ENCODE data around the gene CPT1A. TPM values are rescaled to one million over a fixed set of nuclear protein-coding genes. Genes with fewer than 3 reads are reported as not detected.

CPT1A gene
- total RNA-seq, 4 donors from 2014 or later = 6.9 to 32.1 (median 12.9) TPM

GRCh38 chr11:68782711-68783110 is 59.0 kb downstream of the CPT1A start:
- no peak for TF ChIP-seq POLR2A (IDR thresholded peaks at IDR 0.05)
- ATAC-seq = no peak
- Histone ChIP-seq H3K27ac (no peak overlapping the region), H3K9me3 (no peaks in the 10 kb centered on the region), H3K4me3 (no peak overlapping the region), H3K27me3 (no peaks in the 10 kb centered on the region), H3K4me1 (no peaks in the 10 kb centered on the region), H3K36me3 (peaks cover 0 to 57% of the 10 kb centered on the region in 2 donors)
- DNase-seq = no peak
- intact Hi-C loops (cut with DNase I; ENCODE audit: low total_unique reads) = no loop called here
- in situ Hi-C loops (cut with MboI; ENCODE audit: low sequenced_read_pairs in 4 of 4) = no loop called here

GRCh38 chr11:68780829-68781228 is 60.9 kb downstream of the CPT1A start:
- Histone ChIP-seq H3K27ac (no peak overlapping the region), H3K9me3 (no peaks in the 10 kb centered on the region), H3K36me3 (peaks cover 0 to 75% of the 10 kb centered on the region in 2 donors), H3K4me3 (no peak overlapping the region), H3K27me3 (no peaks in the 10 kb centered on the region), H3K4me1 (no peaks in the 10 kb centered on the region)
- no peak for TF ChIP-seq POLR2A (IDR thresholded peaks at IDR 0.05)
- TF ChIP-seq, protein P1, sequence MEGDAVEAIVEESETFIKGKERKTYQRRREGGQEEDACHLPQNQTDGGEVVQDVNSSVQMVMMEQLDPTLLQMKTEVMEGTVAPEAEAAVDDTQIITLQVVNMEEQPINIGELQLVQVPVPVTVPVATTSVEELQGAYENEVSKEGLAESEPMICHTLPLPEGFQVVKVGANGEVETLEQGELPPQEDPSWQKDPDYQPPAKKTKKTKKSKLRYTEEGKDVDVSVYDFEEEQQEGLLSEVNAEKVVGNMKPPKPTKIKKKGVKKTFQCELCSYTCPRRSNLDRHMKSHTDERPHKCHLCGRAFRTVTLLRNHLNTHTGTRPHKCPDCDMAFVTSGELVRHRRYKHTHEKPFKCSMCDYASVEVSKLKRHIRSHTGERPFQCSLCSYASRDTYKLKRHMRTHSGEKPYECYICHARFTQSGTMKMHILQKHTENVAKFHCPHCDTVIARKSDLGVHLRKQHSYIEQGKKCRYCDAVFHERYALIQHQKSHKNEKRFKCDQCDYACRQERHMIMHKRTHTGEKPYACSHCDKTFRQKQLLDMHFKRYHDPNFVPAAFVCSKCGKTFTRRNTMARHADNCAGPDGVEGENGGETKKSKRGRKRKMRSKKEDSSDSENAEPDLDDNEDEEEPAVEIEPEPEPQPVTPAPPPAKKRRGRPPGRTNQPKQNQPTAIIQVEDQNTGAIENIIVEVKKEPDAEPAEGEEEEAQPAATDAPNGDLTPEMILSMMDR (IDR thresholded peaks at IDR 0.05 in 4 of 5, conservative IDR thresholded peaks at IDR 0.05 in 1 of 5) = no peak
- ATAC-seq = no peak
- intact Hi-C loops (cut with DNase I; ENCODE audit: low total_unique reads) (no loop called here), in situ Hi-C loops (cut with MboI; ENCODE audit: low sequenced_read_pairs in 4 of 4) (no loop called here)
- no peak for DNase-seq

DNA sequence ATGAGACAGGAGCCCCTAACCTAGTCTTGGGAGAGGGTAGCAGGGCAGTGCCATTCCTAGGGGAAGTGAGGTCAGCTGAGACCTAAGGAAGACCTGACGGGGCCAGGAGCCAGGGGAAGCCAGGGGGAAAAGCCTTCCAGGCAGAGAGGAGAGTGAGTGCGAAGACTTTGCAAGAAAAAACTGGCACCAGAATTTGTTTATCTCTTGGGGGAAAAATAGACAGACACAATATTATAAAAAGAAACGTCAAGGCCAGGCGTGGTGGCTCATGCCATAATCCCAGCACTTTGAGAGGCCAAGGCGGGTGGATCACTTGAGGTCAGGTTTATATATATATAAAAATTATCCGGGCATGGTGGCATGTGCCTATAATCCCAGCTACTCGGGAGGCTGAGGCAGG is 63.5 kb downstream of the CPT1A start:
- Histone ChIP-seq H3K27ac (no peak overlapping the region), H3K4me3 (no peak overlapping the region), H3K9me3 (no peaks in the 10 kb centered on the region), H3K36me3 (peaks cover 0 to 93% of the 10 kb centered on the region in 2 donors), H3K4me1 (no peaks in the 10 kb centered on the region), H3K27me3 (no peaks in the 10 kb centered on the region)
- ATAC-seq = no peak
- TF ChIP-seq POLR2A (IDR thresholded peaks at IDR 0.05) = no peak
- TF ChIP-seq, protein P1 (IDR thresholded peaks at IDR 0.05 in 4 of 5, conservative IDR thresholded peaks at IDR 0.05 in 1 of 5) = no peak
- no peak for DNase-seq
- intact Hi-C loops (cut with DNase I; ENCODE audit: low total_unique reads) (no loop called here), in situ Hi-C loops (cut with MboI; ENCODE audit: low sequenced_read_pairs in 4 of 4) (no loop called here)

- Histone ChIP-seq H3K36me3 (peaks cover 0 to 95% of the 10 kb centered on the region in 2 donors), H3K27me3 (no peaks in the 10 kb centered on the region), H3K9me3 (no peaks in the 10 kb centered on the region), H3K4me3 (no peak overlapping the region), H3K4me1 (no peaks in the 10 kb centered on the region), H3K27ac (no peak overlapping the region)
- DNase-seq = no peak
- intact Hi-C loops (cut with DNase I; ENCODE audit: low total_unique reads) (no loop called here), in situ Hi-C loops (cut with MboI; ENCODE audit: low sequenced_read_pairs in 4 of 4) (no loop called here)
- no peak for TF ChIP-seq POLR2A (IDR thresholded peaks at IDR 0.05)
- TF ChIP-seq, protein P1 (IDR thresholded peaks at IDR 0.05 in 4 of 5, conservative IDR thresholded peaks at IDR 0.05 in 1 of 5) = no peak
- no peak for ATAC-seq
Measured at GRCh38 chr11:68776442-68777235, 65.1 kb downstream of the CPT1A start.

- in situ Hi-C loops (cut with MboI; ENCODE audit: low sequenced_read_pairs in 4 of 4) (no loop called here), intact Hi-C loops (cut with DNase I; ENCODE audit: low total_unique reads) (no loop called here)
- ATAC-seq = no peak
- H3K4me1 ChIP-seq = no peaks in the 10 kb centered on the region
- H3K27me3 ChIP-seq = no peaks in the 10 kb centered on the region
- peaks cover 0 to 95% of the 10 kb centered on the region in 2 donors for H3K36me3 ChIP-seq
- H3K27ac ChIP-seq = no peak overlapping the region
- no peaks in the 10 kb centered on the region for H3K9me3 ChIP-seq
- no peak overlapping the region for H3K4me3 ChIP-seq
- DNase-seq = no peak
- TF ChIP-seq POLR2A (IDR thresholded peaks at IDR 0.05) = no peak
- TF ChIP-seq, protein P1 (IDR thresholded peaks at IDR 0.05 in 4 of 5, conservative IDR thresholded peaks at IDR 0.05 in 1 of 5) = no peak
Measured at GRCh38 chr11:68775951-68776388, 65.7 kb downstream of the CPT1A start.
